ENCODE measurements around the gene TMEM175.

TMEM175 gene

GRCh38 chr4:954211-955020 is 22.2 kb downstream of the TMEM175 start:
- H3K27me3 ChIP-seq = no peaks in the 10 kb centered on the region
- H3K36me3 ChIP-seq = peaks cover 5% of the 10 kb centered on the region; the same call in 1 of the 2 replicates
- no peaks in the 10 kb centered on the region for H3K9me3 ChIP-seq
- H3K4me3 ChIP-seq (ENCODE audit: low read depth, low read length) = no peak overlapping the region
- TF ChIP-seq CTCF (IDR thresholded peaks at IDR 0.05; ENCODE audit: low read depth, low read length) = no peak
- H3K4me1 ChIP-seq = no peaks in the 10 kb centered on the region
- DNase-seq = no peak

DNA sequence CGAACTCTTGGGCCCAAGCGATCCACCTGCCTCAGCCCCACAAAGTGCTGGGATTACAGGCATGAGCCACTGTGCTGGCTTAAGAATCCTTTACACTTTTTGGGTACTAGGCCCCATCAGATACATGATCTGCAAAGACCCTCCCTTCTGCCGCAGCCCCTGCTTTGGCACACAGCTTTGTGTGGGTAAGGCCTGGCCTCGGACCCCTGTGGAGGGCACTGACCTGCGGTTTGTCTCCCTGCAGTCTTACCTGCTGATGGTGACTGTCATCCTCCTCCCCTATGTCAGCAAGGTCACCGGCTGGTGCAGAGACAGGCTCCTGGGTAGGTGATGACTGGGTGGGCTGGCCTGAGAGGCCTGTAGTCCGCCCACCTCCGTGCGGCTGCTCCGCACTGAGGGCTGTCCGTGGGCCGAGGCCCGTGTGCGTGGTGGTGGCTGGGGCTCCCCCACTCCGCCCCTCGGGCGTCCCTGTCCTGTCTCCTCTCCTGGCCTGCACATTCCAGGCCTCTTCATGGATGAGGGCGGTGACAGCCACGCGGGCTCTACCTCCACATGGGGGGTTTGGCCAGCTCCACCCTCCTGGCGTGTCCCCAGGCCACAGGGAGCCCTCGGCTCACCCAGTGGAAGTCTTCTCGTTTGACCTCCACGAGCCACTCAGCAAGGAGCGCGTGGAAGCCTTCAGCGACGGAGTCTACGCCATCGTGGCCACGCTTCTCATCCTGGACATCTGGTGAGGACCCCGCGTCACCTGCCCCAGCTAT is 23.1 kb downstream of the TMEM175 start:
- H3K27me3 ChIP-seq = peaks cover 3% of the 10 kb centered on the region
- no peaks in the 10 kb centered on the region for H3K9me3 ChIP-seq
- peaks cover 5% of the 10 kb centered on the region; the same call in 1 of the 2 replicates for H3K36me3 ChIP-seq
- no peak for TF ChIP-seq CTCF (IDR thresholded peaks at IDR 0.05; ENCODE audit: low read depth, low read length)
- H3K4me3 ChIP-seq (ENCODE audit: low read depth, low read length) = no peak overlapping the region
- DNase-seq = no peak
- no peaks in the 10 kb centered on the region for H3K4me1 ChIP-seq

- Histone ChIP-seq H3K4me3 (ENCODE audit: low read depth, low read length) (no peak overlapping the region), H3K4me1 (no peaks in the 10 kb centered on the region), H3K27me3 (peaks cover 9% of the 10 kb centered on the region), H3K9me3 (no peaks in the 10 kb centered on the region), H3K36me3 (peaks cover 5% of the 10 kb centered on the region; the same call in 1 of the 2 replicates)
- TF ChIP-seq CTCF (IDR thresholded peaks at IDR 0.05; ENCODE audit: low read depth, low read length) = no peak
- DNase-seq = no peak
These were observed 23.7 kb downstream of the TMEM175 start for GRCh38 chr4:955931-956381.

DNA sequence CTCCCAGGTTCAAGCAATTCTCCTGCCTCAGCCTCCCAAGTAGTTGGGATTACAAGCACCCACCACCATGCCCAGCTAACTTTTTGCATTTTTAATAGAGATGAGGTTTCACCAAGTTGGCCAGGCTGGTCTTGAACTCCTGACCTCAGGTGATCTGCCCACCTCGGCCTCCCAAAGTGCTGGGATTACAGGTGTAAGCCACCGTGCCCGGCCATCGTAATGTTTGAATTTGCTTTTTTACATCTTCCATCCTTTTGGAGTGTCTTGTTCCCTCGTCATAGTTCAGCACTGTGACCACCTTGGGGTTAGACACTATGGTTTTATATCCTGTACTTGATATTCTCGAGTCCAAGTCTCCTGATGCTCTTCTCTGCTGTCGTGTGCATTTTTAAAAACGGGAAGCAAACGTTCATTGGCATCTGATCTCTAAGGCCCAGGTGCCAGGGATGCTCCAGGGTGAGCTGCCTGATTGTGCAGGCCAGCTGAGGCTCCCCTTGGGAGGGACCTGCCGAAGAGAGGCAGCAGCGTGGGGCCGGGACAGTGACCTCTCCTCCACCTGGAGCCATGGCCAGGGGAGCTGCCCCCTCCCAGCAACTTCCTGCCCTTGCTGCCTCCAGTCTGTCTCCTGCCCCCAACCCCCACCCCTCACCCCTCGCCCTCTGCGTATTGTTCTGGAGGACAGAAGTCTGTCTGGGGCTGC is 24.4 kb downstream of the TMEM175 start:
- Histone ChIP-seq H3K36me3 (peaks cover 5% of the 10 kb centered on the region; the same call in 1 of the 2 replicates), H3K4me3 (ENCODE audit: low read depth, low read length) (no peak overlapping the region), H3K27me3 (peaks cover 16% of the 10 kb centered on the region), H3K4me1 (no peaks in the 10 kb centered on the region), H3K9me3 (no peaks in the 10 kb centered on the region)
- no peak for TF ChIP-seq CTCF (IDR thresholded peaks at IDR 0.05; ENCODE audit: low read depth, low read length)
- no peak for DNase-seq

DNA sequence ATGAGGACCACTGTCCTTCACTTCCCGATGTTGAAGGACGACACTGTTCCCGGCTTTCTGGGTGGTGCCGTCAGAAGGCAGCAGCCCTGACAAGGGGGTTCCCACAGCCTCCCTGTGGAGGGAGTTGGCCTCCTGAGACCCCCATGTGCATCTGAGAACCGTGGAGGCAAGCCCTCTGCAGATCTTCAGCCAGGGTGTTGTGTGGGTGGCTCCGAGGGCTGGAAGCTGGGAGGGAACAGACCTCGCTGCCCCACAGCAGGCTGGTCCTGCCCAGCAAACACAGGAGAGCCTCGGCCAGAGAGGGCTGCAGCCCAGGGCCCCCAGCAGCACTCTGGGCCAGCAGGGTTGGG is 24.9 kb downstream of the TMEM175 start:
- Histone ChIP-seq H3K9me3 (no peaks in the 10 kb centered on the region), H3K27me3 (peaks cover 22% of the 10 kb centered on the region), H3K36me3 (peaks cover 5% of the 10 kb centered on the region; the same call in 1 of the 2 replicates), H3K4me1 (no peaks in the 10 kb centered on the region), H3K4me3 (ENCODE audit: low read depth, low read length) (no peak overlapping the region)
- DNase-seq = no peak
- no peak for TF ChIP-seq CTCF (IDR thresholded peaks at IDR 0.05; ENCODE audit: low read depth, low read length)
